Brain microvascular endothelial cell (primary cell): ENCODE results near the gene CCDC182.

Experiments used
- DNase-seq: peaks from one replicate; pipeline ENCODE4 v3.0.0-alpha.2; 2020
- H3K27ac ChIP-seq: fragments of 250-450 bp; sonication (Bioruptor Pico); 2 replicates; pipeline ENCODE4 v1.5.1; 2020; ENCODE audit warnings: mild to moderate bottlenecking, moderate library complexity
- H3K27me3 ChIP-seq: fragments of 250-450 bp; sonication (Bioruptor Pico); replicated peaks from 2 replicates; pipeline ENCODE4 v1.5.1; 2020; ENCODE audit warnings: mild to moderate bottlenecking
- H3K36me3 ChIP-seq: fragments of 250-450 bp; sonication (Bioruptor Pico); replicated peaks from 2 replicates; pipeline ENCODE4 v1.5.1; 2020; ENCODE audit warnings: mild to moderate bottlenecking
- H3K4me3 ChIP-seq: 2 replicates; pipeline ENCODE4 v1.5.1; 2011; ENCODE audit warnings: low read depth, mild to moderate bottlenecking, control low read depth, low read length, moderate library complexity
- CTCF ChIP-seq: IDR thresholded peaks from 2 replicates; pipeline ENCODE4 v1.5.1; 2011; ENCODE audit warnings: low read depth, mild to moderate bottlenecking, moderate library complexity, low read length, control low read depth, inconsistent platforms; ENCODE audit errors: missing control alignments
- in situ Hi-C: cut with HindIII; loops from 2 replicates; pipeline ENCODE4 v1.10.0; 2017; ENCODE audit warnings: low sequenced_read_pairs, low pct_ligation_motif_present

CCDC182 gene

GRCh38 chr17:57782647-57783337 lies 37.7 kb upstream of the CCDC182 start:
- Histone ChIP-seq H3K27ac (no peak overlapping the region), H3K4me3 (no peak overlapping the region), H3K27me3 (peaks cover 6% of the 10 kb centered on the region), H3K36me3 (no peaks in the 10 kb centered on the region)
- DNase-seq, result no peak
- TF ChIP-seq CTCF, result no peak
- in situ Hi-C loops, result no loop called here

- H3K36me3 ChIP-seq, result no peaks in the 10 kb centered on the region
- no peak for DNase-seq
- no peak overlapping the region for H3K4me3 ChIP-seq
- H3K27ac ChIP-seq, result no peak overlapping the region
- H3K27me3 ChIP-seq, result peaks cover 6% of the 10 kb centered on the region
- no peak for TF ChIP-seq CTCF
- in situ Hi-C loops, result no loop called here
Measured at GRCh38 chr17:57782062-57782490, 37.0 kb upstream of the CCDC182 start.

GRCh38 chr17:57781386-57782061 lies 36.4 kb upstream of the CCDC182 start:
- DNase-seq, result no peak
- peaks cover 6% of the 10 kb centered on the region for H3K27me3 ChIP-seq
- no peak overlapping the region for H3K4me3 ChIP-seq
- in situ Hi-C loops, result no loop called here
- no peak overlapping the region for H3K27ac ChIP-seq
- TF ChIP-seq CTCF, result no peak
- H3K36me3 ChIP-seq, result no peaks in the 10 kb centered on the region

GRCh38 chr17:57779706-57780105 lies 34.6 kb upstream of the CCDC182 start:
- peaks cover 6% of the 10 kb centered on the region for H3K27me3 ChIP-seq
- TF ChIP-seq CTCF, result no peak
- in situ Hi-C loops, result no loop called here
- no peak overlapping the region for H3K27ac ChIP-seq
- H3K36me3 ChIP-seq, result no peaks in the 10 kb centered on the region
- no peak overlapping the region for H3K4me3 ChIP-seq
- no peak for DNase-seq

GRCh38 chr17:57778306-57778705 lies 33.2 kb upstream of the CCDC182 start:
- TF ChIP-seq CTCF, result no peak
- in situ Hi-C loops, result no loop called here
- no peak overlapping the region for H3K27ac ChIP-seq
- peaks cover 4% of the 10 kb centered on the region for H3K27me3 ChIP-seq
- DNase-seq, result no peak
- H3K36me3 ChIP-seq, result no peaks in the 10 kb centered on the region
- no peak overlapping the region for H3K4me3 ChIP-seq
